Activated naive CD8-positive, alpha-beta T cell treated with anti-CD3 and anti-CD28 coated beads, Interleukin-2, amount 50 U/mL, for 16 hours (primary cell): ENCODE results near the gene IFNGR1.

Experiments used
- DNase-seq: peaks from one replicate; pipeline ENCODE4 v3.0.0-alpha.2; 2020; ENCODE audit warnings: low read depth, low spot score

The IFNGR1 gene

DNA sequence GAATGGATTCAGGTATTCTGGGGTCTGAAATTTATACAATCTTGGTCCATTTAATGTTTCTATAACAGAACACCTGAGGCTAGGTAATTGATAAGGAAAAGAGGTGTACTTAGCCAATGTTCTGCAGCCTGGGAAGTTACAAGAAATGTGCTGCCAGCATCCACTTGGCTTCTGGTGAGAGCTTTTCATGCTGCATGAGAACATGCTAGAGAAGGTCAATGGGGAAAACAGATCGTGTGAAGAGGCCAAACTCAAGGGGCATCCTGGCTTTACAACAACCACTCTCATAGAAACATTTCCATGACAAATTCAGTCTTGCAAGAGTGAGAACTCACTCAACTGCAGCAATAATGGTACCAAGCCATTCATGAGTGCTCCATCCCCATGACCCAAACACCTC is 62.5 kb downstream of the IFNGR1 start:
- no peak for DNase-seq

DNA sequence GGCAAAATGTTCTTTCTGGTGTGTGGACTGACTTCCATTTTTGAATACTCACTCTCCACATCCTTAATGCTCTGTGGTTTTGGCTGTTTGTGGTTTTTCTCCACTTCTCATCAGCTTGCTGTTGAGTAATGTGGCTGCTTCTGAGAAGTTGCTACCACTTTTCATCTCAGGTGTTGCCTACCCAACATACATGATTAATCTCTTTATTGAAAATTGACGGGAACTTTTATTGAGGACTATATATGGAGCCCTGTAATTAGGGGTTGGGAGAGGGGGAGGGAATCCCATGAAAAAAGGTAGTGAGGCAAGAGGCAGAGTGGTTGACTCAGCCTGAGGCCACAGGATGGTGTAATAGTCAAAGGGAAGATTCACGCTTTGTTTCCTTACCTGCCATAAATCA is 63.4 kb downstream of the IFNGR1 start:
- DNase-seq, result no peak

DNA sequence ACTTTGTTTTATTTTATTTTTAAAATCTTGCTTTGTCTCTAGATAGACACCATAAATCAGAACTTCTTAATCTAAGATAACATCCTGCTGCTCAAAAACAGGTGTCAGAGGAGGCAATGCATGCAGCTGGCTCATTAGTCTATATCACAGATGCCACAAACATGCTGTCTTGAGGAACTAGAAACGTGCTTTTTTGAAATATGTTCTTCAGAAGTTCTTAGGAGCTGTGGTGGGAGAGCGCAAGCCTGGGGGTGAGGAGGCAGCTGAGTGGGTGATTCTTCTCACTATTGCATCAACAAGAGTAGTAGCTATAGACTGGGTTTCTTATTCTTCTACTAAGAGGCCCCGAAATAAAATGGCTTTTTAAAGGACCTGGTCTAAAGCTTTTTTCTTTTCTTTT is 69.1 kb downstream of the IFNGR1 start:
- DNase-seq, result no peak

DNA sequence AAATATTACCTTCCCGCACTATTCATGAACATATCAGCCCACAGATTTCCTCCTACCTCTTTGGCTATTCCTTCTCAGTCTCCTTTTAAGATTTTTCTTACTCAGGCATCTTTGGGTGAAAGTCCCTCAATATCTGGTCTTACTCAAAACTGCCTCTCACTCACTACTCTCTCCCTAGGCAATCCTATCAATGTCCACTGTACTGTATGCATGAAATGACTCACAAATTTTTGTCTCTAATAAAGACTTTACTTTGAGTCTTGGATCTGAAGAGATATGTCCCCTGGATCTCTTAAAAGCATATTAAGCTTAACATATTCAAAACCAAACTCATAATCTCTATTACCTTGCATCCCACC is 70.2 kb downstream of the IFNGR1 start:
- no peak for DNase-seq

DNA sequence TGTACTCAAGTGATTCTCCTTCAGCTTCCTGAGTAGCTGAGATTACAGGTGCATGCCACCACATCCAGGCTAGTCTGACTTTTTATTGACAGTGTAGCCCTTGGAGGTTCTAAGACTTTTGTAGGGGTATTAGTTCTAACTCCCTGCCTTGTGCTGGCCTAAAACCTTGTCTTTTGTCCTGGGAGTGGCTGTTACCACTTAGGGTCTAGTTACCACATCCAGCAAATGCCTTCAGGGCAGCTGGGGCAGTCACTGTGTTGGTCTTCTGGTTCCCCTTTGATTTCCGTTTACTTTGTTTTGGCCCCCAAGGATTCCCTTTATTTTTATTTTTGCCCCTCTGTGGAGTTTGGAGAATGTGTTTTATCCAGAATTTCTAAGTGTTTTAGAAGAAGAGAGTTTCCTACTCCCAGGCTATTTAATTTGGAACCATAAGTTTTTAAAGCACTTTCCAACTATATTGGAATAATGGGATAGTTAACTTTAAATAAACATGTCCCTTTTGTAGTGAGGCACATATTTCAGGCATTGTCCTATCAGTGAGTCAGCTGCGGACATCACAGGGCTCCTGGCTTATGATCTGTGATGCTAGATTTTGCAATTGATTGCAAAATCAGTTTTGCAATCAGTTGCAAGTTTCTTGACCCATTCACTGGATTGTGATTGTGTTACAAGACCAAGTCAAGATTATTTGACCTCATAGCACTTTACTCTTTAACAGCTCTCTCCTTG is 70.7 kb downstream of the IFNGR1 start:
- DNase-seq, result no peak
